Heart left ventricle (tissue), 16 donors: ENCODE data around the gene C6orf15. TPM values are rescaled to one million over a fixed set of nuclear protein-coding genes. Genes with fewer than 3 reads are reported as not detected.

ENCODE experiments used
- ATAC-seq, 4 donors: fragments of 200-7000 bp; cut with Tn5 transposase; one replicate each; pipeline ENCODE4 v1.9.1; 2020 to 2022; ENCODE audit warnings: moderate library complexity in 4 of 4, mild to moderate bottlenecking in 3 of 4, moderate number of reproducible peaks in 1 of 4
- DNase-seq, 5 donors: peaks; one replicate each; pipeline ENCODE4 v3.0.0-alpha.2; 2020
- H3K27ac ChIP-seq, 12 donors: fragments of 200-600 bp; sonication (generic) in 4 of 12; one replicate each; pipeline versions ENCODE4 v1.5.0 to v1.8.0; 2016 to 2022; ENCODE audit warnings: mild to moderate bottlenecking in 2 of 12
- H3K27me3 ChIP-seq, 9 donors: fragments of 200-600 bp; sonication (generic) in 2 of 9; one replicate each; pipeline versions ENCODE4 v1.5.1 to v1.8.0; 2016 to 2022; ENCODE audit warnings: mild to moderate bottlenecking in 3 of 9
- H3K36me3 ChIP-seq, 9 donors: fragments of 200-600 bp; sonication (generic) in 2 of 9; one replicate each; pipeline versions ENCODE4 v1.5.0 to v1.8.0; 2018 to 2022; ENCODE audit warnings: mild to moderate bottlenecking in 2 of 9
- H3K4me1 ChIP-seq, 12 donors: fragments of 200-600 bp; sonication (generic) in 4 of 12; one replicate each; pipeline versions ENCODE4 v1.5.0 to v1.8.0; 2016 to 2022; ENCODE audit warnings: mild to moderate bottlenecking in 3 of 12
- H3K4me3 ChIP-seq, 12 donors: fragments of 200-600 bp; sonication (generic) in 4 of 12; one replicate each; pipeline versions ENCODE4 v1.5.0 to v1.8.0; 2017 to 2022; ENCODE audit warnings: mild to moderate bottlenecking in 9 of 12, moderate library complexity in 4 of 12
- H3K9me3 ChIP-seq, 12 donors: fragments of 200-600 bp; sonication (generic) in 4 of 12; one replicate each; pipeline versions ENCODE4 v1.5.0 to v1.8.0; 2016 to 2022; ENCODE audit warnings: mild to moderate bottlenecking in 1 of 12
- CTCF ChIP-seq, 12 donors: fragments of 200-600 bp; sonication (generic) in 4 of 12; IDR thresholded peaks; one replicate each; pipeline versions ENCODE4 v1.5.0 to v1.8.0; 2018 to 2022; ENCODE audit warnings: antibody characterized with exemption in 12 of 12, mild to moderate bottlenecking in 5 of 12
- POLR2A ChIP-seq, 2 donors: fragments of 450-650 bp; IDR thresholded peaks; one replicate each; pipeline ENCODE4 v1.6.1; 2017; ENCODE audit warnings: antibody characterized with exemption in 2 of 2, mild to moderate bottlenecking in 2 of 2, moderate library complexity in 2 of 2
- WGBS, 4 donors: extraction: QIAGEN DNeasy Blood & Tissue Kit in 2 of 4; methylation state at CpG; one replicate each; pipeline versions ENCODE4 v1.1.5 to v1.1.7; 2013 to 2018; 5-methylcytosine and 5-hydroxymethylcytosine counted together
- intact Hi-C, 10 donors: fragments of 100-400 bp; cut with DNase I; formaldehyde crosslinking; loops; one replicate each; pipeline versions ENCODE4 v1.11.1 to v1.14.2; 2022
- polyA plus RNA-seq, 2 donors: library from polyadenylated mRNA; stranded (reverse); fragments of 200-250 nt; gene quantifications; one replicate each; pipeline ENCODE4 v1.2.3, GENCODE V29; 2013
- total RNA-seq, 9 donors: library from RNA; depleted of rRNA in 2 of 9; stranded (reverse); fragments of >200 nt in 2 of 9; fragmentation: NEBNext Ultra II Directional in 3 of 9; extraction: Animal tissue kit (Norgen Biotek cat#: 25700) in 3 of 9; gene quantifications; one replicate each; pipeline versions ENCODE4 v1.1.0 to v1.2.4, GENCODE V29; 2016 to 2023
- donor health status: ischemic (EF 13 %, LVEDD 7.1; RV severe dilation, severe dysfunction).
- donor health status: healthy with polysubstance abuse.
- donor health status: DM: no; HTN: yes; CAD: no.
- donor health status: DM: no; HTN: no; CAD: no.
- donor health status: ischemic (EF 25% LVEDD 6.9; RV normal size, moderate dysfunction).
- donor health status: ischemic (EF 25% LVEDD 5.7; RV mildly dilated, moderate dysfunction).
- donor health status: healthy.
- donor health status: DM: yes; HTN: yes; CAD: no.
- donor health status: ischemic (EF 35%, LVEDD 5.7; RV mildly dilated, moderate dysfunction).
- donor health status: nonischemic (EF 11% LVEDD 7.7; RV severe dilation, severe dysfunction).
- donor health status: DM: yes; HTN: yes; CAD: no.
- donor health status: PGD.
- donor health status: ischemic (EF 29% LVEDD 5.4; RV normal size, mild dysfunction).
- donor health status: nonischemic (EF 23%, LVEDD 6.1; RV moderate dilation, normal function).

The C6orf15 gene
- total and polyA plus RNA-seq, 11 donors = not detected

- H3K9me3 ChIP-seq = no peaks in the 10 kb centered on the region
- TF ChIP-seq POLR2A (IDR thresholded peaks at IDR 0.05) (no peak), CTCF (IDR thresholded peaks at IDR 0.05) (no peak)
- 77 to 92% (median 87%) methylated on average over 3 of the region's 3 CpGs for WGBS, 4 donors
- no peak overlapping the region for H3K4me3 ChIP-seq
- H3K27ac ChIP-seq = no peak overlapping the region
- peaks cover 0 to 17% (median 5%) of the 10 kb centered on the region in 12 donors for H3K4me1 ChIP-seq
- no peaks in the 10 kb centered on the region for H3K27me3 ChIP-seq
- no peak for DNase-seq
- intact Hi-C loops = loop anchor here in 1 of 10 donors (10.0 kb wide), 1 partner anchor 143 kb away; the partner anchor contains the start of gene HLA-C
- H3K36me3 ChIP-seq = no peaks in the 10 kb centered on the region
- ATAC-seq = no peak
Measured at GRCh38 chr6:31131595-31131994, 19.2 kb upstream of the C6orf15 start.

GRCh38 chr6:31130751-31131150, 18.4 kb upstream of the C6orf15 start:
- Histone ChIP-seq H3K36me3 (no peaks in the 10 kb centered on the region), H3K27ac (no peak overlapping the region), H3K9me3 (no peaks in the 10 kb centered on the region), H3K4me3 (no peak overlapping the region), H3K4me1 (peaks cover 0 to 26% (median 13%) of the 10 kb centered on the region in 12 donors), H3K27me3 (no peaks in the 10 kb centered on the region)
- ATAC-seq (no peak), DNase-seq (no peak)
- 92 to 98% (median 96%) methylated on average over 3 of the region's 3 CpGs for WGBS, 4 donors
- intact Hi-C loops = loop anchor here in 1 of 10 donors (10.0 kb wide), 1 partner anchor 144 kb away; the partner anchor contains the start of gene HLA-C
- no peak for TF ChIP-seq POLR2A (IDR thresholded peaks at IDR 0.05)
- TF ChIP-seq CTCF (IDR thresholded peaks at IDR 0.05) = no peak

GRCh38 chr6:31129130-31129529, 16.8 kb upstream of the C6orf15 start:
- intact Hi-C loops = loop anchor here in 1 of 10 donors (5.0 kb wide), 1 partner anchor 42 kb away; no protein-coding TSS in a partner anchor
- Histone ChIP-seq H3K9me3 (no peaks in the 10 kb centered on the region), H3K36me3 (no peaks in the 10 kb centered on the region), H3K27ac (no peak overlapping the region), H3K27me3 (no peaks in the 10 kb centered on the region), H3K4me3 (no peak overlapping the region), H3K4me1 (peaks cover 4 to 41% (median 22%) of the 10 kb centered on the region in 12 donors)
- WGBS, 4 donors = 58 to 70% (median 60%) methylated on average over 4 of the region's 4 CpGs
- ATAC-seq (no peak), DNase-seq (no peak)
- TF ChIP-seq POLR2A (IDR thresholded peaks at IDR 0.05) = no peak

GRCh38 chr6:31128093-31128676, 15.8 kb upstream of the C6orf15 start:
- H3K9me3 ChIP-seq = no peaks in the 10 kb centered on the region
- H3K4me1 ChIP-seq = peaks cover 4 to 47% (median 29%) of the 10 kb centered on the region in 12 donors
- ATAC-seq = peak in 1 of 4 donors; percentile 21
- WGBS, 4 donors = 7 to 17% (median 13%) methylated on average over 8 of the region's 8 CpGs
- TF ChIP-seq CTCF (IDR thresholded peaks at IDR 0.05) = peak; percentile 75 to 93 (median 85)
- no peak for TF ChIP-seq POLR2A (IDR thresholded peaks at IDR 0.05)
- no peak overlapping the region for H3K27ac ChIP-seq
- H3K27me3 ChIP-seq = no peaks in the 10 kb centered on the region
- intact Hi-C loops = loop anchor here in 1 of 10 donors (5.0 kb wide), 1 partner anchor 41 kb away; no protein-coding TSS in a partner anchor
- H3K4me3 ChIP-seq = no peak overlapping the region
- peak in 3 of 5 donors; percentile 39 to 57 (median 52) for DNase-seq
- H3K36me3 ChIP-seq = no peaks in the 10 kb centered on the region
